HCT116 (cell line): ENCODE data around the gene SCUBE2.

Source experiments
- ZNF274 ChIP-seq: fragments of 200-500 bp; sonication (Bioruptor generic); IDR thresholded peaks from 2 replicates; pipeline ENCODE4 v1.6.1; 2014; ENCODE audit warnings: mild to moderate bottlenecking, low read depth, low read length, inconsistent platforms
- TF ChIP-seq, protein P1 (sequence below), 3 experiments: fragments of 200-600 bp in 1 of 3; sonication (generic) in 1 of 3; IDR thresholded peaks in 2 of 3; conservative IDR thresholded peaks in 1 of 3; 2 replicates each; pipeline ENCODE4 v1.5.1; 2012 to 2017; ENCODE audit warnings: low read depth in 2 of 3, low read length in 2 of 3, antibody characterized with exemption in 1 of 3, borderline replicate concordance in 1 of 3, control low read depth in 1 of 3, mild to moderate bottlenecking in 1 of 3, mixed read lengths in 1 of 3, mixed run types in 1 of 3, moderate library complexity in 1 of 3; ENCODE audit not compliant: insufficient read depth in 1 of 3
- TF ChIP-seq, protein P2 (sequence below): IDR thresholded peaks from 2 replicates; pipeline ENCODE4 v1.6.1; 2011; ENCODE audit warnings: mild to moderate bottlenecking, low read length, moderate library complexity; ENCODE audit not compliant: insufficient replicate concordance; ENCODE audit errors: extremely low read depth

DNA sequence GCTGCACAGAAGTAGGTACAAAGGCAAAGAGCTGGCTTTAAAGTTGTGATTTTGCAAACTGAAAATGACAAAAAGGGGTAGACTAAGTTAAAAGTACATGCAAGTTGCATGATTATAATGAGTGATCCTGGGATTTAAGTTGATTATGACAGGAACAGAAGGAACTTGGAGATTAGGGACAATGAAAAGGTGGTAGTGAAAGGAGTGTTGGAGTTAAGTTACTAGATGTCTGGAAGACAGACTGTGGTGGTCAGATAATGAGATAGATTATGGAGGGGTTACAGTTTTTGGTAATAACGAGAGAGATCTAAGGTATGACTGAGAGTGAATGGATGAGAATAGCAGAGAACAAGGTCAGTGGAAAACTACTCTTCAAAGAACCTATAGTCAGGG lies 119.5 kb downstream of the SCUBE2 start:
- TF ChIP-seq, protein P1, sequence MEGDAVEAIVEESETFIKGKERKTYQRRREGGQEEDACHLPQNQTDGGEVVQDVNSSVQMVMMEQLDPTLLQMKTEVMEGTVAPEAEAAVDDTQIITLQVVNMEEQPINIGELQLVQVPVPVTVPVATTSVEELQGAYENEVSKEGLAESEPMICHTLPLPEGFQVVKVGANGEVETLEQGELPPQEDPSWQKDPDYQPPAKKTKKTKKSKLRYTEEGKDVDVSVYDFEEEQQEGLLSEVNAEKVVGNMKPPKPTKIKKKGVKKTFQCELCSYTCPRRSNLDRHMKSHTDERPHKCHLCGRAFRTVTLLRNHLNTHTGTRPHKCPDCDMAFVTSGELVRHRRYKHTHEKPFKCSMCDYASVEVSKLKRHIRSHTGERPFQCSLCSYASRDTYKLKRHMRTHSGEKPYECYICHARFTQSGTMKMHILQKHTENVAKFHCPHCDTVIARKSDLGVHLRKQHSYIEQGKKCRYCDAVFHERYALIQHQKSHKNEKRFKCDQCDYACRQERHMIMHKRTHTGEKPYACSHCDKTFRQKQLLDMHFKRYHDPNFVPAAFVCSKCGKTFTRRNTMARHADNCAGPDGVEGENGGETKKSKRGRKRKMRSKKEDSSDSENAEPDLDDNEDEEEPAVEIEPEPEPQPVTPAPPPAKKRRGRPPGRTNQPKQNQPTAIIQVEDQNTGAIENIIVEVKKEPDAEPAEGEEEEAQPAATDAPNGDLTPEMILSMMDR (IDR thresholded peaks at IDR 0.05 in 2 of 3, conservative IDR thresholded peaks at IDR 0.05 in 1 of 3; ENCODE audit: borderline replicate concordance in 1 of 3, insufficient read depth in 1 of 3, low read depth in 2 of 3, low read length in 2 of 3) = no peak
- TF ChIP-seq ZNF274 = no peak
- TF ChIP-seq, protein P2, sequence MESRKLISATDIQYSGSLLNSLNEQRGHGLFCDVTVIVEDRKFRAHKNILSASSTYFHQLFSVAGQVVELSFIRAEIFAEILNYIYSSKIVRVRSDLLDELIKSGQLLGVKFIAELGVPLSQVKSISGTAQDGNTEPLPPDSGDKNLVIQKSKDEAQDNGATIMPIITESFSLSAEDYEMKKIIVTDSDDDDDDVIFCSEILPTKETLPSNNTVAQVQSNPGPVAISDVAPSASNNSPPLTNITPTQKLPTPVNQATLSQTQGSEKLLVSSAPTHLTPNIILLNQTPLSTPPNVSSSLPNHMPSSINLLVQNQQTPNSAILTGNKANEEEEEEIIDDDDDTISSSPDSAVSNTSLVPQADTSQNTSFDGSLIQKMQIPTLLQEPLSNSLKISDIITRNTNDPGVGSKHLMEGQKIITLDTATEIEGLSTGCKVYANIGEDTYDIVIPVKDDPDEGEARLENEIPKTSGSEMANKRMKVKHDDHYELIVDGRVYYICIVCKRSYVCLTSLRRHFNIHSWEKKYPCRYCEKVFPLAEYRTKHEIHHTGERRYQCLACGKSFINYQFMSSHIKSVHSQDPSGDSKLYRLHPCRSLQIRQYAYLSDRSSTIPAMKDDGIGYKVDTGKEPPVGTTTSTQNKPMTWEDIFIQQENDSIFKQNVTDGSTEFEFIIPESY = no peak
